Measurements from ENCODE around the gene VPS33B. TPM values are rescaled to one million over a fixed set of nuclear protein-coding genes. Genes with fewer than 3 reads are reported as not detected.

VPS33B gene
- polyA plus RNA-seq, 1 experiment, result 12.3 TPM

DNA sequence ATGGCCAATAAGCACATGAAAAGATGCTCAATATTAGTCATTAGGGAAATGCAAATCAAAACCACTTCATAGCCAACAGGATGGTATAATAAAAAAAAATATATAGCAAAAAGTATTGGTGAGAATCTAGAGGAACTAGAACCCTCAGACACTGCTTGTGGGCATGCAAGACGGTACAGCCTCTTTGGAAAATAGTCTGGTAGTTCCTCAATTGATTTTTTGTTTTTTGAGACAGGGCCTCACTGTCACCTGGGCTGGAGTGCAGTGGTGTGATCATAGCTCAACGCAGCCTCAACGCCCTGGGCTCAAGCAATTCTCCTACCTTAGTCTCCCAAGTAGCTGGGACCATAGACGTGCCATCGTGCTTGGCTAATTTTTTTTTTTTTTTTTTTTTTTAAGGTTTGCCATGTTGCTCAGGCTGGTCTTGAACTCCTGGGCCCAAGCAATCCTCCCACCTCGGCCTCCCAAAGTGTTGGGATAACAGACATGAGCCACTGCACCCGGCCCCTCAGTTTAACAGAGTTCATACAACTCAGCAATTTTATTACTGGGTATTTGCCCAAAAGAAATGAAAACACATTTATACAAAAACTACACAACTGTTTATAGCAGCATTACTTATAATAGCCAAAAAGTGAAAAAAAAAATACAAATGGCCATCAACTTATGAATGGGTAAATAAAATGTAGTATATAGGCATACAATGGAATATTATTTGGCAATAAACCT is 33.2 kb downstream of the VPS33B start:
- CTCF ChIA-PET, result interaction anchor here (1.2 to 7.8 kb wide), 3 partner anchors 32 to 67 kb away, joined by 4 to 70 read pairs (median 13); partner anchors contain the start of gene HDDC3
- TF ChIP-seq, protein P1, sequence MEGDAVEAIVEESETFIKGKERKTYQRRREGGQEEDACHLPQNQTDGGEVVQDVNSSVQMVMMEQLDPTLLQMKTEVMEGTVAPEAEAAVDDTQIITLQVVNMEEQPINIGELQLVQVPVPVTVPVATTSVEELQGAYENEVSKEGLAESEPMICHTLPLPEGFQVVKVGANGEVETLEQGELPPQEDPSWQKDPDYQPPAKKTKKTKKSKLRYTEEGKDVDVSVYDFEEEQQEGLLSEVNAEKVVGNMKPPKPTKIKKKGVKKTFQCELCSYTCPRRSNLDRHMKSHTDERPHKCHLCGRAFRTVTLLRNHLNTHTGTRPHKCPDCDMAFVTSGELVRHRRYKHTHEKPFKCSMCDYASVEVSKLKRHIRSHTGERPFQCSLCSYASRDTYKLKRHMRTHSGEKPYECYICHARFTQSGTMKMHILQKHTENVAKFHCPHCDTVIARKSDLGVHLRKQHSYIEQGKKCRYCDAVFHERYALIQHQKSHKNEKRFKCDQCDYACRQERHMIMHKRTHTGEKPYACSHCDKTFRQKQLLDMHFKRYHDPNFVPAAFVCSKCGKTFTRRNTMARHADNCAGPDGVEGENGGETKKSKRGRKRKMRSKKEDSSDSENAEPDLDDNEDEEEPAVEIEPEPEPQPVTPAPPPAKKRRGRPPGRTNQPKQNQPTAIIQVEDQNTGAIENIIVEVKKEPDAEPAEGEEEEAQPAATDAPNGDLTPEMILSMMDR (IDR thresholded peaks at IDR 0.05; ENCODE audit: low read depth, low read length), result no peak
- no peaks in the 10 kb centered on the region for H3K27me3 ChIP-seq (ENCODE audit: control insufficient read depth, insufficient read depth, low read length)
- POLR2A ChIA-PET, result interaction anchor here (0.7 kb wide), 1 partner anchor 8 kb away, joined by 3 read pairs; no protein-coding TSS in a partner anchor
- DNase-seq (ENCODE audit: low read depth, low spot score), result no peak
- no peak overlapping the region for H3K27ac ChIP-seq (ENCODE audit: low read depth, low read length)
- no peak overlapping the region for H3K4me3 ChIP-seq (ENCODE audit: low read depth, low read length)
- no peaks in the 10 kb centered on the region for H3K9me3 ChIP-seq (ENCODE audit: control insufficient read depth, insufficient read depth, low read length)

DNA sequence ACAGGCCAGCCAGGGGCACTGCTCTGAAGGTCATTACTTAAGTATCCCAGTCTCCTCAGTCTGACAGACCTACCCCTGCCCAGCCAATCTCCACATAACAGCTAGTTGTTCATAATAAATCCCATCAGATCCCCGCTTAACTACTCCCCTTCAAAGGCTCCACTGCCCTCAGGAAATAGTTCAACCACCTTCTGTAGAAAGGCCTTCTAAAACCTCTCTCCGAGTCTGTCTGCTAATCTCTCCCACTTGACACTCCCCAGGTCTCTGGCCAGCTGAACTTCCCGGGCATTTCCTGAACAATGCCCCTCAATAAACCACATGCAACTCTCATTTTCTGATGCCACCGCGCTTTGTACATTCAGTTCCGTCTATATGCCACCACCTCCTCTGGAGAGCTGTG is 34.1 kb downstream of the VPS33B start:
- Histone ChIP-seq H3K27ac (ENCODE audit: low read depth, low read length) (no peak overlapping the region), H3K4me3 (ENCODE audit: low read depth, low read length) (no peak overlapping the region), H3K9me3 (ENCODE audit: control insufficient read depth, insufficient read depth, low read length) (no peaks in the 10 kb centered on the region), H3K27me3 (ENCODE audit: control insufficient read depth, insufficient read depth, low read length) (no peaks in the 10 kb centered on the region)
- TF ChIP-seq, protein P1 (IDR thresholded peaks at IDR 0.05; ENCODE audit: low read depth, low read length), result no peak
- no peak for DNase-seq (ENCODE audit: low read depth, low spot score)
- ChIA-PET POLR2A (no interaction called here), CTCF (interaction anchor here (3.5 to 7.8 kb wide), 2 partner anchors 31 to 55 kb away, joined by 13 to 70 read pairs; partner anchors contain the start of gene HDDC3)

- ChIA-PET CTCF (interaction anchor here (0.8 to 7.8 kb wide), 4 partner anchors 24 to 68 kb away, joined by 3 to 70 read pairs (median 8); partner anchors contain the start of gene HDDC3), POLR2A (no interaction called here)
- no peak for DNase-seq (ENCODE audit: low read depth, low spot score)
- no peaks in the 10 kb centered on the region for H3K9me3 ChIP-seq (ENCODE audit: control insufficient read depth, insufficient read depth, low read length)
- H3K27ac ChIP-seq (ENCODE audit: low read depth, low read length), result no peak overlapping the region
- no peaks in the 10 kb centered on the region for H3K27me3 ChIP-seq (ENCODE audit: control insufficient read depth, insufficient read depth, low read length)
- TF ChIP-seq, protein P1 (IDR thresholded peaks at IDR 0.05; ENCODE audit: low read depth, low read length), result no peak
- H3K4me3 ChIP-seq (ENCODE audit: low read depth, low read length), result no peak overlapping the region
These were observed 34.7 kb downstream of the VPS33B start for GRCh38 chr15:90987561-90988141.

DNA sequence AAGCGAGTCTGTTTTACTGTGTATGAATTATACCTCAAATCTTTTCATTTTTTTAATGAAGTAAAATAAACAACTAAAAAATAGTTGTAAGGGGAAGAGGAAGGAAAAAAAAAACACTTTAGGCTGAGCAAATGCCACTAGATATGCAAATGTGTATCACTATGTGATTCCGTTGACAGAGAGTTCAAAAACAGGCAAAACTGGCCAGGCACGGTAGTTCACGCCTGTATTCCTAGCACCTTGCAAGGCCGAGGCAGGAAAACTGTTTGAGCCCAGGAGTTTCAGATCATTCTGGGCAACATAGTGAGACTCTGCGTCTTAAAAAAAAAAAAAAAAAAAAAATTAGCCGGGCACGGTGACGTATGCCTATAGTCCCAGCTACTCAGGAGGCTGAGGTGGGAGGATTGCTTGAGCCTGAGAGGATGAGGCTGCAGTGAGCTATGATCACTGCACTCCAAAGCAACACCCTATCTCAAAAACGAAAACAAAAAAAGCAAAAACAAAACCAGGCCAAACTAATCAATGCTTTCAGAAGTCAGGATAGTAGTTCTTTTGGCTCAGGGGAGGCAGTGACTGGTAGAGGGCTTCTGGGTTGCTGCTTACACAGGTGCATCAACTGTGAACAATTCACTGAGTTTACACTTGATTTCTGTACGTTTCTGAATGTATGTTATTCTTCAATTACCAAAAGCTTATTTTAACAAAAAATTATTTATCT is 35.4 kb downstream of the VPS33B start:
- H3K27me3 ChIP-seq (ENCODE audit: control insufficient read depth, insufficient read depth, low read length), result no peaks in the 10 kb centered on the region
- ChIA-PET POLR2A (no interaction called here), CTCF (interaction anchor here (0.8 to 7.8 kb wide), 4 partner anchors 23 to 69 kb away, joined by 3 to 70 read pairs (median 8); partner anchors contain the start of gene HDDC3)
- DNase-seq (ENCODE audit: low read depth, low spot score), result no peak
- H3K4me3 ChIP-seq (ENCODE audit: low read depth, low read length), result no peak overlapping the region
- H3K9me3 ChIP-seq (ENCODE audit: control insufficient read depth, insufficient read depth, low read length), result no peaks in the 10 kb centered on the region
- no peak overlapping the region for H3K27ac ChIP-seq (ENCODE audit: low read depth, low read length)
- TF ChIP-seq, protein P1 (IDR thresholded peaks at IDR 0.05; ENCODE audit: low read depth, low read length), result no peak
